Frontal cortex (tissue), 4 donors: Measurements from ENCODE around the gene CDC42BPG. TPM values are rescaled to one million over a fixed set of nuclear protein-coding genes. Genes with fewer than 3 reads are reported as not detected.

Experiments
- DNase-seq, 2 donors: peaks; one replicate each; pipeline ENCODE4 v3.0.0; 2012; ENCODE audit warnings: low spot score in 2 of 2
- FAIRE-seq: peaks from 2 replicates; lab custom pipeline; 2012; peaks lifted over from hg19 to GRCh38; lab: Jason Lieb, UNC
- total RNA-seq: library from RNA; depleted of rRNA; stranded (reverse); fragments of >200 nt; gene quantifications from one replicate; pipeline ENCODE4 v1.2.3, GENCODE V29; 2014
- donor health status: control.
- donor health status: control.
- donor health status: control.

The CDC42BPG gene
- total RNA-seq, 1 donor from 2014 or later: under 0.01 TPM

DNA sequence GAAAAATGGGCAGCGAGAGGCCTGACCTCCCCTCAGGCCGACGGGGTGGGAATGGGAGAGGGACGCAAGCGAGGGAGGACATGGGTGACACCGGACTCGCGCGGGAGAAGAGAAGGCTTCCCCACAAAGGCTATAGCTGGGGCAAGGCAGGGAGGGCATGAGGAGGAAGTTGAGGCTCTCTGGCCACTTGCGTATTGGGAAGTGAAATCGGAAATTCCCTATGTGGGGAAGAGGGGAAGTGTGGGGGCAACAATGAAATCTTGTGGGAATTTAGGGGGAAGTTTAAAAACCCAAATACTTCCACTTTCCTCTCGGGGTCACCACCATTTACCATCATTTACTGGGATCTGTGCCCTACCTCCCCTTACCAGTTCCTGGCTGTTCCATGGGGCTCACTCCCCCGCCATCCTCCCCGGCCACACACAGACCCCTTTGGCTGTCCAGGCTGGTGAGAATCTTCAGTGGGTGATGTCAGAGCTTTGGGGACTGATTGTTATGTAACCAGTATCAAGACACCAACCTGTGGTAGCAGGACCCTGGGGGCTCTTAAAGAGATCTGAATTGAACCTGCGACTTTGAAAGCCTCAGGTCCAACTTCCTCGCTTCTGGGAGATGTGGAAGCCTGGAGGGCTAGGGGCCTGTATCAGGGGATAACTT is 34.9 kb upstream of the CDC42BPG start:
- DNase-seq (no peak), FAIRE-seq (no peak)

DNA sequence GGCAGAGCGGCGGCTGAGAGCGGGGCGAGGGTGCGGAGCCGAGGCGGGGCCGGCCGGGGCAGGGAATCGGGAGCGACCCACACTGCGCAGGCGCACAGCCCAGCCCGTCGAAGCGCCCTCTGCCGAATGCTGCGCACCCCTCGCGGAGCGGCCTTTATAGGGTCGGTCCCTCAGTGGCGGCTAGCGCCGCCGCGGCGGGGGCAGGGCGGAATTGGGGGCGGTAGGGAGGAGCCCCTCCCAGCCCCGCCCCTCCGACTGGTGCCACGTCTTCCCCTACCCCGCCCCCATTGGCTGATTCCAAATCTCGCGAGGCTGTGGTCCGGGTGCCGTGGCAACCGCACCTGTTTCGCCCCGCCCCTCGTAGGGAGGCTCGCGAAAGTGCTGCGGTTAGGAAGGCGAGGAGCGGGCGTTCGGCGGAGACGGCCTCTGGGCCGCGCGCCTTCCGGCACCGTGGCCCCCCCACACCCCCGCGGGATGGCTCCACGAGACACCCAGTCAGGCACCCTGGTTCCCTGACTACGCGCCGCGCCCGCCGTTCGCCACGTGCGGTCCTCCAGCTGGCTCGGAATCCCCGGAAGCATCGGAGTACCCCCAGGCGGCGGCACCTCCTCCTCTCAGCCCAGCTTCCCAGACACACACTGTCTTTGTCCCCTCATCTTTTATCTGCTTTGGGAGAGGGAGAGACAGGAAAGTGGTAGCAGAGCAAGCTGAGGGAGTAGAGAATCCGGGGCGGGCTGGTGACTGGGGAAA is 34.2 kb upstream of the CDC42BPG start, which contains the start of gene EHD1:
EHD1 (minus strand) TSS at position 128 of the 750 bp plus-strand sequence. CDS start 157 bp downstream, outside the sequence.
- FAIRE-seq (no peak), DNase-seq (peak; percentile 100)

GRCh38 chr11:64878223-64878493 is 33.7 kb upstream of the CDC42BPG start:
- FAIRE-seq (no peak), DNase-seq (no peak)

DNA sequence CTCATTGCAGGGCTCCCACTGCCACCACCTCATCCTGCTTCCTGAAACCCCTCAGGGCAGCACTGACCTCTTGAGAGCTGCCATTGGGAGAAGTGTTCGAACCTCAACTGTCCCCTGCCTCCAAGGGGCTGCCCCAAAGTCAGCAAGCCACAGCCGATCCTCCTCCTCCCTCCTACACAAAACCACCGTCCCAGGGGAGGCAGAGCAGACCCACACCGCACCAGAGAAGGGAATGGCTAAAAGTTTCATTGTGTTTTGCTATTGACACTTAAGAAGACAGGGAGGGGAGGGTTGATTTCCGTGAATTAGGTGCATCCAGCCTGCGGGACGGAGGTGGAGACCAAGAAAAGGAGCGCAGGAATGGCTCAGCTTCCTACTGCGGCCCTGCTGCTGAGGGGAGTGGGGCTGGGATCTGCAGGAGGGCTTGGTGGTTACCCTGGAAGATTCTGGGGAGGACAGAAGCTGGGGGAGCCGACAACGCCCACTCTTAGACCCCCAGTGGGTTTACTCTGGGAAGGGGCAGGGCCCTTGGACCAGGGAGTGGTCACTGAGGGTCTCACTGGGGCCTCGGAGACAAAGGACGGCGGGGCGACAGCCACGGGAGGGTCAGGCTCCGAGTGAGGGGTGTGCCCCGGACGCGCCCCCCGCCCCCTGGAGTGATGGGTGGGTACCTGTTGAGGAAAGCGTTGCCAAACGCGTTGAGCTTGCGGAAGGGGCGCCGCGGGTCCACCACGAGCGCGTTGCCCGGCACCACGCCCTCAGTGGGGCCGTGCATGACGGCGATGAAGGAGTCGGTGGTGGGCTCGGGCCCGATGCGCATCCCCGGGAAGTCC is 33.2 kb upstream of the CDC42BPG start:
- DNase-seq (no peak), FAIRE-seq (no peak)

DNA sequence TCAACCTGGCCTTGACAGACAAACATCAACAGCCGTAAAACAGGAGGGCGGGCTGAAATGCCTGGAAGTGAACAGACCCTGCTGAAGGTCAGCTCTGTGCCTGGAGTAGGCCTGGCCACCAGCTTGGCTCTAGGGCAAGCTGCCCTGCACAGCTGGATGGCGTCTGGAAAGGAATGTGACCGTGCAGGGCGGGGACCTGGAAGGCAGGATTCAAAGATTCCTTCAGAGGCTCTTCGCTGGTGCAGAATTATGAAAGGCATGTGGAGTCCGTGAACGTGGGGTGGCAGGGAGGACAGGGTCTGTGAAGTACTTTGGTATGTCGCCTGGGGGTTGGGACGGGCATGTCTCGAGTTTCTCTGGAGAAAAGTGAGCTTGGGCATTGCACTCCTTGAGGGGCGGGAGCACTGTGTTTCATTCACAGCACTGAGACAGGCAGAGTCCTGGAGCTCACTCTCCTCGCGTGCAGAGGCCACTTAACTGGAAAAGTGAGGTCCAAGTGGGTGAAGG is 32.4 kb upstream of the CDC42BPG start:
- DNase-seq (no peak), FAIRE-seq (no peak)

GRCh38 chr11:64876229-64876750 is 31.8 kb upstream of the CDC42BPG start:
- no peak for FAIRE-seq
- no peak for DNase-seq

- DNase-seq: no peak
- no peak for FAIRE-seq
Measured at GRCh38 chr11:64875369-64876228, 31.1 kb upstream of the CDC42BPG start.

DNA sequence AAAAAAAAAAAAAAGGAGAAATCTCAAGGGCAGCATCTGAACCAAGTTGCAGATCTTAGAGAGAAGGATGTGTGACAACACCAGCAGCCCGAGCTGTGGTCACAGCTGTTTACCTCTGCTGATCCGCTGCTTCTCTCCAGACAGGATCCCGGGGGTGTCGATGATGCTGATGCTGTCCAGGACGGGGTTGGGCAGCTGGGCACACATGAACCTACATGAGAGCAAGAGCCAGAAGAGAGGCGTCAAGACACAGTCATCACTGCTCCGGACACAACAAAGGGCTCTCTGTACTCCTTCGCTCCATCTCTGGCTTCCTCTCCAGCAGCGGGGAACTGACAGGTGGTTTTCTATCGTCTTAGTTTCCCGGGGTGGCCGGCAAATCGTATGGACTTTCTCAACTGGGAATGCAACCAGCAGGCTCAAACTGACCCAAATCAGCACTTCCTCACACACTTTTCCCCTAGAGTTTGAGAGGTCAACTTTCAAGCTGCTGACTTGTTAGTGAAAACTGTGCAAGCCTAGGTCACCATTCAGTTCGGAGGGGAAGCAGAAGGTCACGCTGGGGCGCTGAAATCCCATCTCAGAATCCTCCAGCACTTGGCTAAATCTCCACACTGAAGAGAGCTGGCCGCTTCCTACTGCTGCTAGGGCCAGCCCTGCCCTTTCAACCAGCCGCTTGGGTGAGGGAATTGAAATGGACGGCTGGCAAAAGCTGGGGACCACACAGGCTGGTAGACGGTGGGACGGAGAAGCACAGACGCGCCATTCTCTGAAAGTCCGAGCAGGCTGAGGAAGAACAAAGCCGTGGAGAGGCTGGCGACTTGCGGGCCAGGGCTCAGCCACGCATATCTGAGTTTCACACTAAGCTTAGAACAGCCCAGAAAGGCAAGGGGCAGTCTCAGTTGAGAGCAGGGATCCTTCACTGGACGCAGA is 30.1 kb upstream of the CDC42BPG start:
- DNase-seq: peak in 1 of 2 donors; percentile 59
- no peak for FAIRE-seq

- FAIRE-seq (no peak), DNase-seq (no peak)
Measured at GRCh38 chr11:64872790-64873488, 28.5 kb upstream of the CDC42BPG start.

DNA sequence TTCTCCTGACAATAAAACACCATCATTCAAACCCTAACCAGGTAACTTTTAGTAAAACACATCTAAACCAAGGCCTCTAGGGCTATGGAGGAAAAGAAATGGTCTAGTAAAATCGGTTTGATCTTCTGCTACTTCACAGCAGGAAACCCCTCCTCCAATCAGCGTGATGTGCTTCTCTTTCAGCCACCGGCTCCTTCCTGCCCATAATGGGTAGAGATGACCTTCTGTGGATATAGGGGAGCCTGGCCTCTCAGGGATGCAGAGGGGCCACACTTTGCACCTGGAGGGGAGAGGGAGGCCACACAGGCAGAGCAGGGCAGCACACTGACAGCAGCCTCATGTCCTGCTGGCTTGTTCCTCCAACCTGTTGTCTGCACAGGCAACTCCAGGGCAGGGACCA is 27.0 kb upstream of the CDC42BPG start:
- FAIRE-seq: no peak
- no peak for DNase-seq

- no peak for FAIRE-seq
Measured at GRCh38 chr11:64870893-64871466, 26.5 kb upstream of the CDC42BPG start.

DNA sequence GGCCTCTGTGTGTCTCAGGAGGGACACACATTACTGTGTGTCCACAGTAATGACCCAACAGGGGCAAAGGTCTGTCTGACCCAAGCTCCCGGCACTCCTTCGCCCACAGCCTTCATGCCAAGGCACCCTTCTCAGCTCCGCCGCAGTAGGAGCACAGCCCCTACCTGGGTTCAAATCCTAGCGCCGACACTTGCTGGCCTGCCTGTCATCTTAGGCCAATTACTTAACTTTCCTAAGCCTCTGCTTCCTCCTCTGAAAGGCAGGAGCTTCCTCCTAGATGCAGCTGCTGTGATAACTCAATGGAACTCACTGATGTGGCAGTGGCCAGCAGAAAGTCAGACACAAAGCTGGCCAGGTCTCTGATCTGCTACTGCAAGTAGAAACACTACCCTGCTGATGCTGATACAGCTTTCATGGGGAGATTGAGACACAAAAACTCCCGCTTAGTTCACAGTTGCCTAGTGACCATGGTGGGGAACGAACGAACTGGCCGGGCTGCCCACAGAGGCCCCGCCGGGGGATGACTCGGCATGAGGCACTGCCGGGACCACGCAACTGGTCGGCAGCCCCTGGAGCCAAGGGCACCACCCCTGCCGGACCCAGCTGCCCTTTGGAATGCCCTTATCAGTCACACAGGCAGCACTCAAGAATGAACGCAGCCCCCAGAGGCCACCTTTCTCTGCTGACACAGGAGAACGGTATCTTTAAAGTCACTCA is 25.9 kb upstream of the CDC42BPG start:
- DNase-seq (no peak), FAIRE-seq (no peak)

More at GRCh38 chr11:64870893-64871466, 26.5 kb upstream of the CDC42BPG start:
- DNase-seq: no peak

DNA sequence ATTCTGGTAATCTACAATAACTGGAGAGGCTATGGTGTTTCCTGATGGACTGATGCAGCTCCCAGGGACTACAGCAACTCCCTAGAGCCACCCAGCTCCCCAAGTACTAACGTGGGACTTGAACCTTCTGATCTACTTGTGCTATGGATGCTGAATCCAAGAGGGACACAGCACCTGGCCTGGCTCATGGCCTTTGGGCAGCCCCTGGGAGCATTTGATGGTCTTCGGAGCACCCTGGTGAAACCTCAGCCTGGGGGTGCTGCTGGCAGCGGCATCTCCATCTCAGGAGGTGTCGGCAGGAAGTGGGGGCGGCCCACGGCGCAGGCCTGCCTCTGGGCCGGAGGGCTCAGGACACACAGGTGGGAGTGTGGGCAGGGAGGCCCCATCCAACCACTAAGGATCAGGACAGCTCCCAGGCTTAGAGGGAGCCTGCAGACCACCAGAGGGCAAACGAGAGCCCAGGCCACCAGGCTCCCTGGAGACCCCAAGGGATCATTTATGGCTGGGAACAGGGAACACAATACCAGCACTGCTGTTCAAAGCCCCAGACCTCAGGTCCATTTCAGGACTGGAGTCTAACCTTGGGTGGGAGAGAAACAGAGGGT is 25.2 kb upstream of the CDC42BPG start:
- FAIRE-seq: no peak
- DNase-seq: no peak

DNA sequence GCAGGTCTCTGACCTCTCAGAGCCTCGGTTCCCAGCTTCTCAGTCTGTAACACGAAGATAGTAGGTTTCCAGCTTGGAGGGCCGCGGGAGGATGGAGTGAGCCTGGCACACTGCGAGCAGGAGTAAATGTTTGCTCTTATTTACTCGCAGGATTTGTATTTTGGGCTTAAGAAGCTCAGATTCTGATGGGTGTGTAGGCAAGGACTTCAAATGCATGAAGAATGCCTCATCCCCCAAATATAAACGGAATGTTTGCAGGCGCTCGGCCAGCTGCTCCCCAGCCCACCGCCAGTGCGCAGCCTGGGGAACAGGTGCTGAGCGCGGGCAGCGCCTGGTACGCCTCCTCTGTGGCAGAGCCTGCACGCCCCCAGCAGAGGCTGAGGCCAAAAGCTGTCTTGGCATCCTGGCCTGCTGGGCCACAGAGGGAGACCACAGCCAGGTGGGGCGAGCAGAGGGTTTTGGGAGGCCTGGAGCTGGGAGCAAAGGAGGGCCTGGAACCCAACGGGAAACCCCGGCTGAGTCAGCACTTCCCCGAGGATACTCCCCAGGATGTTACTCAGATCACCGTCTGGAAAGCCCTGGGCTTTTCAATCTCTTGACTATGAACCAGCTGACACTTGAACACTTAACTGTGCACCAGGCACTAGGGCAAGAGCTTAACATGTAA is 24.6 kb upstream of the CDC42BPG start:
- FAIRE-seq (no peak), DNase-seq (peak in 1 of 2 donors; percentile 70)

- DNase-seq (no peak), FAIRE-seq (no peak)
Measured at GRCh38 chr11:64867748-64868462, 23.5 kb upstream of the CDC42BPG start.
